ENCODE measurements around the gene KRTAP10-3.

DNA sequence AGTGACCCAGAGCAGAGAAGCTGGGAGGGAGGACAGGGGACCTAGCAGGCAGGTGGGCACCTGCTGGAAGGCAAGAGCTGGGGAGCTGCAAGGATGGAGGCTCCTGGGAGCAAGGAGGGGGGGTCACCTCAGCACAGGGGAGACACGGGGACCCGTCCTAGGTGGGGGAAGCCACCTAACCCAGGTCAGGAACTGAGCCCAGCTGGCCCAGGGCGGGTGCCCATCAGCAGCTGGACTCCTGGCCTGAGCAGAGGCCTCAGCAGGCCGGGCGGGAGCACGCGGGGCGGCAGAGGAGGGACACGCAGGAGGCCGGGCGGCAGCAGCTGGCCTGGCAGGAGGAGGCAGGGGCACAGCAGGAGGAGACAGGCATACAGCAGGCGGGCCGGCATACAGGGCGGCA is 19.5 kb downstream of the KRTAP10-3 start:
- no peak for TF ChIP-seq POLR2AphosphoS5 (IDR thresholded peaks at IDR 0.05; ENCODE audit: low read depth, low read length)
- TF ChIP-seq, protein P1, sequence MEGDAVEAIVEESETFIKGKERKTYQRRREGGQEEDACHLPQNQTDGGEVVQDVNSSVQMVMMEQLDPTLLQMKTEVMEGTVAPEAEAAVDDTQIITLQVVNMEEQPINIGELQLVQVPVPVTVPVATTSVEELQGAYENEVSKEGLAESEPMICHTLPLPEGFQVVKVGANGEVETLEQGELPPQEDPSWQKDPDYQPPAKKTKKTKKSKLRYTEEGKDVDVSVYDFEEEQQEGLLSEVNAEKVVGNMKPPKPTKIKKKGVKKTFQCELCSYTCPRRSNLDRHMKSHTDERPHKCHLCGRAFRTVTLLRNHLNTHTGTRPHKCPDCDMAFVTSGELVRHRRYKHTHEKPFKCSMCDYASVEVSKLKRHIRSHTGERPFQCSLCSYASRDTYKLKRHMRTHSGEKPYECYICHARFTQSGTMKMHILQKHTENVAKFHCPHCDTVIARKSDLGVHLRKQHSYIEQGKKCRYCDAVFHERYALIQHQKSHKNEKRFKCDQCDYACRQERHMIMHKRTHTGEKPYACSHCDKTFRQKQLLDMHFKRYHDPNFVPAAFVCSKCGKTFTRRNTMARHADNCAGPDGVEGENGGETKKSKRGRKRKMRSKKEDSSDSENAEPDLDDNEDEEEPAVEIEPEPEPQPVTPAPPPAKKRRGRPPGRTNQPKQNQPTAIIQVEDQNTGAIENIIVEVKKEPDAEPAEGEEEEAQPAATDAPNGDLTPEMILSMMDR (IDR thresholded peaks at IDR 0.05) = no peak
